ENCODE measurements around the gene KAZN.

KAZN gene

GRCh38 chr1:15070145-15070748, 471.8 kb downstream of the KAZN start:
- DNase-seq = no peak

- no peak for DNase-seq
These were observed 473.5 kb downstream of the KAZN start for GRCh38 chr1:15071936-15072335.

GRCh38 chr1:15073799-15074308, 475.4 kb downstream of the KAZN start:
- no peak for DNase-seq

GRCh38 chr1:15075175-15075574, 476.7 kb downstream of the KAZN start:
- DNase-seq = no peak

GRCh38 chr1:15075817-15076216, 477.3 kb downstream of the KAZN start:
- peak; percentile 57 for DNase-seq

GRCh38 chr1:15076807-15077206, 478.3 kb downstream of the KAZN start:
- DNase-seq = no peak

- DNase-seq = no peak
These were observed 478.9 kb downstream of the KAZN start for GRCh38 chr1:15077384-15077783.

- DNase-seq = no peak
These were observed 482.0 kb downstream of the KAZN start for GRCh38 chr1:15080328-15081007.

- no peak for DNase-seq
These were observed 482.6 kb downstream of the KAZN start for GRCh38 chr1:15081102-15081501.

GRCh38 chr1:15083578-15083977, 485.1 kb downstream of the KAZN start:
- peak; percentile 96 for DNase-seq

GRCh38 chr1:15088281-15088971, 489.9 kb downstream of the KAZN start:
- DNase-seq = no peak

GRCh38 chr1:15089258-15089992, 490.9 kb downstream of the KAZN start:
- peak; percentile 63 for DNase-seq

- no peak for DNase-seq
These were observed 491.9 kb downstream of the KAZN start for GRCh38 chr1:15090373-15090772.

GRCh38 chr1:15094056-15094455, 495.6 kb downstream of the KAZN start:
- DNase-seq = no peak

GRCh38 chr1:15094719-15095495, 496.4 kb downstream of the KAZN start:
- DNase-seq = no peak

GRCh38 chr1:15095496-15095875, 497.0 kb downstream of the KAZN start:
- peak; percentile 50 for DNase-seq

GRCh38 chr1:15096293-15096692, 497.8 kb downstream of the KAZN start:
- DNase-seq = no peak

- DNase-seq = no peak
These were observed 500.0 kb downstream of the KAZN start for GRCh38 chr1:15098176-15099125.

- no peak for DNase-seq
These were observed 501.1 kb downstream of the KAZN start for GRCh38 chr1:15099441-15100120.

- DNase-seq = peak; percentile 32
These were observed 501.8 kb downstream of the KAZN start for GRCh38 chr1:15100121-15100879.
